ENCODE results near the gene CRELD1. TPM values are rescaled to one million over a fixed set of nuclear protein-coding genes. Genes with fewer than 3 reads are reported as not detected.

Gene CRELD1
- total and polyA plus RNA-seq, 9 of the 15 experiments (the other 6 are each of a cell fraction or from before 2014, with no cell fraction given) = 3.3 to 25.8 (median 16.5) TPM

- TF ChIP-seq RHOXF2B (CRISPR knock-in tag; conservative IDR thresholded peaks at IDR 0.05) (no peak), CHD4 (IDR thresholded peaks at IDR 0.05; ENCODE audit: insufficient read depth, insufficient replicate concordance, low read depth, low read length, poor library complexity, severe bottlenecking) (peak; percentile 21), BACH1 (tag; IDR thresholded peaks at IDR 0.05) (no peak), GATAD2A (IDR thresholded peaks at IDR 0.05) (0 out of 2 replicates have a peak, but pooled peaks have one; percentile 33), KDM4B (IDR thresholded peaks at IDR 0.05; ENCODE audit: borderline replicate concordance in 2 of 2, low read depth in 1 of 2) (no peak), ZKSCAN8 (CRISPR knock-in tag; IDR thresholded peaks at IDR 0.05) (0 out of 2 replicates have a peak, but pooled peaks have one; percentile 27), SLC30A9 (CRISPR knock-in tag; IDR thresholded peaks at IDR 0.05) (no peak), MTA2 (IDR thresholded peaks at IDR 0.05; ENCODE audit: low read depth) (no peak), SMAD1 (IDR thresholded peaks at IDR 0.05; ENCODE audit: low read depth, low read length, partially characterized antibody) (no peak), MAFF (IDR thresholded peaks at IDR 0.05; ENCODE audit: low read length) (no peak), HMGXB4 (CRISPR knock-in tag; IDR thresholded peaks at IDR 0.05) (no peak; the same call in 1 of the 2 replicates), BCOR (IDR thresholded peaks at IDR 0.05) (no peak), IRF2 (CRISPR knock-in tag; IDR thresholded peaks at IDR 0.05) (no peak), ZNF551 (CRISPR knock-in tag; IDR thresholded peaks at IDR 0.05) (no peak)
Observed at GRCh38 chr3:9891072-9891622, 42.5 kb upstream of the CRELD1 start (continued).
